ENCODE results near the gene SAE1. TPM values are rescaled to one million over a fixed set of nuclear protein-coding genes. Genes with fewer than 3 reads are reported as not detected.
A peak's percentile ranks its signal among the peaks of the same experiment; 100 is the strongest.

SAE1 gene
- total and polyA plus RNA-seq, 2 donors (not counting 1 experiment from before 2014, with no cell fraction given), result 26.5 to 45.1 TPM

- Histone ChIP-seq H3K9me3 (ENCODE audit: control extremely low read depth in 1 of 3, control insufficient read depth in 2 of 3, insufficient read depth in 1 of 3, low read length in 2 of 3) (no peaks in the 10 kb centered on the region), H3K27me3 (replicated peaks in 1 of 4; ENCODE audit: control extremely low read depth in 1 of 4, control insufficient read depth in 3 of 4, insufficient read depth in 4 of 4, low read length in 3 of 4) (peaks cover 0 to 37% (median 1%) of the 10 kb centered on the region in 4 experiments), H3K4me3 (ENCODE audit: control extremely low read depth in 1 of 5, extremely low read depth in 1 of 5, insufficient read depth in 1 of 5, low read depth in 2 of 5, low read length in 4 of 5) (peak overlapping the region; percentile 35 to 95 (median 53)), H3K27ac (ENCODE audit: low read length in 2 of 2) (peak overlapping the region in 1 of 2 donors; percentile 45), H3K36me3 (replicated peaks in 1 of 2; ENCODE audit: control extremely low read depth in 1 of 2, control insufficient read depth in 1 of 2, extremely low read depth in 1 of 2, insufficient read depth in 2 of 2, low read length in 1 of 2) (no peaks in the 10 kb centered on the region), H2AFZ (ENCODE audit: insufficient read depth, low read depth, low read length, poor library complexity, severe bottlenecking) (peak overlapping the region; percentile 68), H4K20me1 (ENCODE audit: control insufficient read depth, insufficient read depth, low read length, poor library complexity, severe bottlenecking) (peaks cover 22% of the 10 kb centered on the region), H3K4me1 (ENCODE audit: control insufficient read depth in 2 of 2, insufficient read depth in 2 of 2, low read length in 2 of 2) (peaks cover 46 to 54% of the 10 kb centered on the region in 2 donors), H3K9ac (ENCODE audit: low read length) (peak overlapping the region; percentile 93), H3K4me2 (replicated peaks; ENCODE audit: low read depth, low read length, poor library complexity, severe bottlenecking) (peak overlapping the region; percentile 100), H3K79me2 (ENCODE audit: control insufficient read depth, insufficient read depth, low read length) (no peaks in the 10 kb centered on the region)
- DNase-seq, result peak; percentile 91
- TF ChIP-seq CTCF (IDR thresholded peaks at IDR 0.05) (no peak), EZH2 (IDR thresholded peaks at IDR 0.05; ENCODE audit: borderline replicate concordance, insufficient read depth, low read depth, low read length, poor library complexity, severe bottlenecking) (no peak)
- peak; percentile 65 for ATAC-seq (ENCODE audit: low read depth)
- Mint-ChIP-seq H3K4me1 (peaks cover 26% of the 10 kb centered on the region), H3K4me3 (peak overlapping the region; percentile 81), H3K27me3 (no peaks in the 10 kb centered on the region), H3K9me3 (ENCODE audit: insufficient read depth) (no peaks in the 10 kb centered on the region), H3K27ac (peak overlapping the region; percentile 59)
- POLR2A ChIA-PET, result interaction anchor here (0.7 to 1.2 kb wide), 2 partner anchors 13 to 25 kb away, joined by 3 read pairs; partner anchors contain the start of gene CCDC9
- CTCF ChIA-PET, result interaction anchor here (1.9 to 3.2 kb wide), 2 partner anchors 14 to 20 kb away, joined by 20 to 30 read pairs; no protein-coding TSS in a partner anchor
- intact Hi-C loops (cut with micrococcal nuclease), result loop anchor here (1.0 kb wide), 1 partner anchor 10 kb away; no protein-coding TSS in a partner anchor
- 8% methylated on average over 44 of the region's 51 CpGs for WGBS (ENCODE audit: insufficient coverage)
Observed at GRCh38 chr19:47231215-47232054, 100.8 kb downstream of the SAE1 start.
